ENCODE measurements around the gene HID1. TPM values are rescaled to one million over a fixed set of nuclear protein-coding genes. Genes with fewer than 3 reads are reported as not detected.
"Not testable (repeated sequence)": the region's sequence is repeated elsewhere in the genome, so short reads cannot be mapped to it uniquely, and the experiment has no call there.

The HID1 gene
- total RNA-seq, 1 donor from 2014 or later: 31.6 TPM

- DNase-seq (ENCODE audit: low read depth in 2 of 2): no peak
These were observed 27.0 kb upstream of the HID1 start for GRCh38 chr17:74999523-74999922.

GRCh38 chr17:74998783-74999182 lies 26.2 kb upstream of the HID1 start:
- peak in 1 of 2 donors; percentile 13 for DNase-seq (ENCODE audit: low read depth in 2 of 2)

- no peak for DNase-seq (ENCODE audit: low read depth in 2 of 2)
These were observed 23.3 kb upstream of the HID1 start for GRCh38 chr17:74995847-74996246.

GRCh38 chr17:74994440-74994839 lies 21.9 kb upstream of the HID1 start:
- no peak for DNase-seq (ENCODE audit: low read depth in 2 of 2)

- DNase-seq (ENCODE audit: low read depth in 2 of 2): no peak
These were observed 19.7 kb upstream of the HID1 start for GRCh38 chr17:74992223-74992622.

GRCh38 chr17:74990581-74991105 lies 18.1 kb upstream of the HID1 start:
- no peak for DNase-seq (ENCODE audit: low read depth in 2 of 2)

- DNase-seq (ENCODE audit: low read depth in 2 of 2): peak in 1 of 2 donors; percentile 88
These were observed 15.6 kb upstream of the HID1 start for GRCh38 chr17:74987909-74988711.

- peak; percentile 42 to 92 for DNase-seq (ENCODE audit: low read depth in 2 of 2)
These were observed 14.9 kb upstream of the HID1 start, which contains the start of gene CDR2L for GRCh38 chr17:74987418-74987908. Gene CDR2L (plus strand): TSS chr17:74987632. CDS start chr17:74988044, 412 bp downstream.

GRCh38 chr17:74986206-74986576 lies 13.6 kb upstream of the HID1 start:
- no peak for DNase-seq (ENCODE audit: low read depth in 2 of 2)

GRCh38 chr17:74982663-74983313 lies 10.2 kb upstream of the HID1 start:
- not testable (repeated sequence) for DNase-seq (ENCODE audit: low read depth in 2 of 2)

- DNase-seq (ENCODE audit: low read depth in 2 of 2): peak in 1 of 2 donors; percentile 56
These were observed 9.6 kb upstream of the HID1 start for GRCh38 chr17:74981979-74982662.

- DNase-seq (ENCODE audit: low read depth in 2 of 2): no peak
These were observed 8.9 kb upstream of the HID1 start for GRCh38 chr17:74981318-74981978.

- no peak for DNase-seq (ENCODE audit: low read depth in 2 of 2)
These were observed 7.0 kb upstream of the HID1 start for GRCh38 chr17:74979408-74980146.

- DNase-seq (ENCODE audit: low read depth in 2 of 2): no peak
These were observed 5.7 kb upstream of the HID1 start for GRCh38 chr17:74978240-74978639.

GRCh38 chr17:74977802-74978201 lies 5.2 kb upstream of the HID1 start:
- no peak for DNase-seq (ENCODE audit: low read depth in 2 of 2)

- DNase-seq (ENCODE audit: low read depth in 2 of 2): no peak
These were observed 3.4 kb upstream of the HID1 start for GRCh38 chr17:74975943-74976342.

- no peak for DNase-seq (ENCODE audit: low read depth in 2 of 2)
These were observed 392 bp upstream of the HID1 start for GRCh38 chr17:74972973-74973328.

- no peak for DNase-seq (ENCODE audit: low read depth in 2 of 2)
These were observed 785 bp downstream of the HID1 start for GRCh38 chr17:74971842-74972106.

GRCh38 chr17:74971069-74971841 lies 1.3 kb downstream of the HID1 start:
- DNase-seq (ENCODE audit: low read depth in 2 of 2): no peak

- DNase-seq (ENCODE audit: low read depth in 2 of 2): peak; percentile 51 to 70
These were observed 2.2 kb downstream of the HID1 start for GRCh38 chr17:74970395-74970794.
